HCT116 (cell line): ENCODE results near the gene BDNF. TPM values are rescaled to one million over a fixed set of nuclear protein-coding genes. Genes with fewer than 3 reads are reported as not detected.

ENCODE experiments used
- ATAC-seq: fragments of 200-7000 bp; cut with Tn5 transposase; 2 replicates; pipeline ENCODE4 v1.9.1; 2020; ENCODE audit warnings: mild to moderate bottlenecking, moderate library complexity
- BruUV-seq: library from RNA; stranded (reverse); fragments of 400-500 nt; replicated peaks from 2 replicates; lab custom pipeline; 2021; lab: Mats Ljungman, UMichigan
- CTCF ChIA-PET: fragments of 300-600 bp; sonication (Branson Sonifier 250); formaldehyde crosslinking; loops from one replicate; lab custom pipeline; 2021; ENCODE audit warnings: antibody characterized with exemption; lab: Charles Lee
- POLR2A ChIA-PET: fragments of 300-600, 350-600 bp; sonication (Branson Sonifier 250); formaldehyde crosslinking; loops from one replicate; lab custom pipeline; 2021; ENCODE audit warnings: antibody characterized with exemption; lab: Charles Lee
- RAD21 ChIA-PET, 2 experiments: fragments of 300-600 bp; sonication (Branson Sonifier 250); formaldehyde crosslinking; loops; one replicate each; lab custom pipeline; 2023; ENCODE audit warnings: low total read pairs in 2 of 2; ENCODE audit not compliant: uncharacterized antibody in 2 of 2, unreplicated experiment in 2 of 2, low non-redundant PET in 1 of 2; lab: Charles Lee
- DNase-seq: peaks from one replicate; pipeline ENCODE4 v3.0.0-alpha.2; 2010; ENCODE audit warnings: low read depth, low spot score
- H2AFZ ChIP-seq: fragments of 200-600 bp; shearing (Covaris generic), sonication (generic); 2 replicates; pipeline ENCODE4 v1.6.1; 2017; ENCODE audit warnings: low read depth, mixed run types, mixed read lengths, antibody characterized with exemption, low read length; ENCODE audit not compliant: poor library complexity, severe bottlenecking
- H3K27ac ChIP-seq: 2 replicates; pipeline ENCODE4 v1.5.1; 2012; ENCODE audit warnings: low read depth, low read length
- H3K27me3 ChIP-seq: fragments of 200-600 bp; sonication (generic); 2 replicates; pipeline ENCODE4 v1.6.1; 2016; ENCODE audit warnings: mixed run types, low read length, mixed read lengths; ENCODE audit not compliant: insufficient read depth
- H3K36me3 ChIP-seq, 2 experiments: fragments of 200-500 bp in 1 of 2; fragments of 200-600 bp in 1 of 2; sonication (Bioruptor generic) in 1 of 2; sonication (generic) in 1 of 2; 2 replicates each; pipeline versions ENCODE4 v1.5.1 to v1.6.1; 2014 to 2016; ENCODE audit warnings: low read length in 2 of 2, inconsistent platforms in 1 of 2, mixed read lengths in 1 of 2, mixed run types in 1 of 2; ENCODE audit not compliant: insufficient read depth in 2 of 2, control insufficient read depth in 1 of 2
- H3K4me1 ChIP-seq, 2 experiments: fragments of 200-600 bp in 1 of 2; sonication (generic) in 1 of 2; 2 replicates each; pipeline versions ENCODE4 v1.5.1 to v1.6.1; 2012 to 2017; ENCODE audit warnings: low read length in 2 of 2, inconsistent platforms in 1 of 2, mild to moderate bottlenecking in 1 of 2, mixed read lengths in 1 of 2, mixed run types in 1 of 2, moderate library complexity in 1 of 2; ENCODE audit not compliant: insufficient read depth in 2 of 2, control insufficient read depth in 1 of 2
- H3K4me2 ChIP-seq: fragments of 200-600 bp; sonication (generic); 2 replicates; pipeline ENCODE4 v1.6.1; 2017; ENCODE audit warnings: mixed run types, low read length, mixed read lengths
- H3K4me3 ChIP-seq, 2 experiments: fragments of 200-600 bp in 1 of 2; sonication (generic) in 1 of 2; replicated peaks in 1 of 2; 2 replicates each; pipeline ENCODE4 v1.5.1; 2011 to 2016; ENCODE audit warnings: low read length in 2 of 2, control low read depth in 1 of 2, low read depth in 1 of 2, mild to moderate bottlenecking in 1 of 2, mixed read lengths in 1 of 2, mixed run types in 1 of 2
- H3K79me2 ChIP-seq: fragments of 200-600 bp; sonication (generic); 2 replicates; pipeline ENCODE4 v1.6.1; 2017; ENCODE audit warnings: mild to moderate bottlenecking, mixed run types, low read length, moderate library complexity, mixed read lengths; ENCODE audit not compliant: insufficient read depth
- H3K9ac ChIP-seq: fragments of 200-600 bp; sonication (generic); 2 replicates; pipeline ENCODE4 v1.6.1; 2016; ENCODE audit warnings: low read length, mixed read lengths
- H3K9me2 ChIP-seq: fragments of 200-600 bp; sonication (generic), shearing (Covaris generic); 2 replicates; pipeline ENCODE4 v1.6.1; 2017; ENCODE audit warnings: mixed run types, mild to moderate bottlenecking, moderate library complexity; ENCODE audit not compliant: insufficient read depth
- H3K9me3 ChIP-seq, 2 experiments: fragments of 200-500 bp in 1 of 2; fragments of 200-600 bp in 1 of 2; sonication (Bioruptor generic) in 1 of 2; sonication (generic) in 1 of 2; 2 replicates each; pipeline ENCODE4 v1.6.1; 2014 to 2017; ENCODE audit warnings: low read length in 2 of 2, mixed read lengths in 2 of 2, inconsistent platforms in 1 of 2, low read depth in 1 of 2, mild to moderate bottlenecking in 1 of 2, mixed run types in 1 of 2, moderate library complexity in 1 of 2; ENCODE audit not compliant: control insufficient read depth in 1 of 2, insufficient read depth in 1 of 2
- H4K20me1 ChIP-seq: fragments of 200-600 bp; sonication (generic), shearing (Covaris generic); 2 replicates; pipeline ENCODE4 v1.6.1; 2017; ENCODE audit warnings: mixed run types, mild to moderate bottlenecking, moderate library complexity; ENCODE audit not compliant: insufficient read depth
- ATF3 ChIP-seq: IDR thresholded peaks from 2 replicates; pipeline ENCODE4 v1.6.1; 2012
- CBX3 ChIP-seq: IDR thresholded peaks from 2 replicates; pipeline ENCODE4 v1.6.1; 2012; ENCODE audit warnings: low read depth
- CTCF ChIP-seq, 3 experiments: fragments of 200-600 bp in 1 of 3; sonication (generic) in 1 of 3; IDR thresholded peaks in 2 of 3; conservative IDR thresholded peaks in 1 of 3; 2 replicates each; pipeline ENCODE4 v1.5.1; 2012 to 2017; ENCODE audit warnings: low read depth in 2 of 3, low read length in 2 of 3, antibody characterized with exemption in 1 of 3, borderline replicate concordance in 1 of 3, control low read depth in 1 of 3, mild to moderate bottlenecking in 1 of 3, mixed read lengths in 1 of 3, mixed run types in 1 of 3, moderate library complexity in 1 of 3; ENCODE audit not compliant: insufficient read depth in 1 of 3
- ELF1 ChIP-seq: IDR thresholded peaks from 2 replicates; pipeline ENCODE4 v1.6.1; 2012; ENCODE audit warnings: low read depth, borderline replicate concordance
- EZH2 ChIP-seq: fragments of 200-600 bp; sonication (generic); IDR thresholded peaks from 2 replicates; pipeline ENCODE4 v1.6.1; 2017; ENCODE audit warnings: antibody characterized with exemption, mixed run types
- EZH2phosphoT487 ChIP-seq: fragments of 200-600 bp; IDR thresholded peaks from 2 replicates; pipeline ENCODE4 v1.6.1; 2018; ENCODE audit warnings: antibody characterized with exemption, borderline replicate concordance
- JUND ChIP-seq: IDR thresholded peaks from 2 replicates; pipeline ENCODE4 v1.6.1; 2012
- MAX ChIP-seq: IDR thresholded peaks from 2 replicates; pipeline ENCODE4 v1.6.1; 2012
- POLR2AphosphoS5 ChIP-seq: IDR thresholded peaks from 2 replicates; pipeline ENCODE4 v1.6.1; 2011; ENCODE audit warnings: mild to moderate bottlenecking, low read depth, low read length, moderate library complexity
- RAD21 ChIP-seq: IDR thresholded peaks from 2 replicates; pipeline ENCODE4 v1.6.1; 2012; ENCODE audit warnings: low read depth, mild to moderate bottlenecking
- REST ChIP-seq: IDR thresholded peaks from 2 replicates; pipeline ENCODE4 v1.6.1; 2012; ENCODE audit warnings: low read depth
- SIN3A ChIP-seq: IDR thresholded peaks from 2 replicates; pipeline ENCODE4 v1.6.1; 2012; ENCODE audit warnings: low read depth
- SRF ChIP-seq: IDR thresholded peaks from 2 replicates; pipeline ENCODE4 v1.6.1; 2012; ENCODE audit warnings: low read depth
- TCF7L2 ChIP-seq: IDR thresholded peaks from 2 replicates; pipeline ENCODE4 v1.7.0; 2011; ENCODE audit warnings: borderline replicate concordance, inconsistent platforms; ENCODE audit not compliant: insufficient read depth, insufficient read length; ENCODE audit errors: extremely low read depth
- YY1 ChIP-seq: IDR thresholded peaks from 2 replicates; pipeline ENCODE4 v1.6.1; 2011; ENCODE audit warnings: low read length, low read depth, moderate library complexity, mild to moderate bottlenecking; ENCODE audit not compliant: insufficient replicate concordance; ENCODE audit errors: extremely low read depth
- ZBTB33 ChIP-seq: IDR thresholded peaks from 2 replicates; pipeline ENCODE4 v1.6.1; 2011; ENCODE audit warnings: mild to moderate bottlenecking, low read length, moderate library complexity; ENCODE audit not compliant: insufficient replicate concordance; ENCODE audit errors: extremely low read depth
- ZFX ChIP-seq: fragments of 450-650 bp; IDR thresholded peaks from 2 replicates; pipeline ENCODE4 v1.6.1; 2017
- ZNF274 ChIP-seq: fragments of 200-500 bp; sonication (Bioruptor generic); IDR thresholded peaks from 2 replicates; pipeline ENCODE4 v1.6.1; 2014; ENCODE audit warnings: mild to moderate bottlenecking, low read depth, low read length, inconsistent platforms
- intact Hi-C: fragments of 100-400 bp; cut with micrococcal nuclease; formaldehyde crosslinking; loops from 2 replicates; pipeline ENCODE4 v1.10.0; 2022
- total RNA-seq: library from RNA; stranded (reverse); gene quantifications from one replicate; pipeline ENCODE4 v1.2.1, GENCODE V29; 2021; ENCODE audit not compliant: unreplicated experiment

The BDNF gene
- total RNA-seq, 1 experiment from 2014 or later, result 22.0 TPM

- Histone ChIP-seq H3K4me3 (peak overlapping the region; percentile 57 to 62), H3K27ac (peak overlapping the region; percentile 85), H3K36me3 (no peaks in the 10 kb centered on the region), H4K20me1 (no peaks in the 10 kb centered on the region), H3K9ac (peak overlapping the region; percentile 58), H3K4me1 (peaks cover 18 to 28% of the 10 kb centered on the region in 2 experiments; a peak in 3 of 4 replicates), H3K79me2 (no peaks in the 10 kb centered on the region), H3K27me3 (no peaks in the 10 kb centered on the region), H3K4me2 (peak overlapping the region; percentile 96), H3K9me2 (no peaks in the 10 kb centered on the region), H2AFZ (peak overlapping the region; percentile 72), H3K9me3 (no peaks in the 10 kb centered on the region)
- POLR2A ChIA-PET, result interaction anchor here (1.5 to 2.9 kb wide), 2 partner anchors 215 to 810 kb away, joined by 3 to 13 read pairs; no protein-coding TSS in a partner anchor
- DNase-seq, result no peak
- CTCF ChIA-PET, result interaction anchor here (0.7 to 3.8 kb wide), 5 partner anchors 14 to 811 kb away, joined by 3 to 39 read pairs (median 30); partner anchors contain the start of gene BDNF
- intact Hi-C loops, result loop anchor here (5.0 kb wide), 1 partner anchor 388 kb away; the partner anchor contains the start of genes KIF18A and METTL15
- TSS peak; percentile 96 for BruUV-seq
- peak; percentile 59 for ATAC-seq
- RAD21 ChIA-PET, result interaction anchor here in 1 of 2 experiments (2.8 kb wide), 1 partner anchor 19 kb away, joined by 12 read pairs; the partner anchor contains the start of gene BDNF
- TF ChIP-seq TCF7L2 (no peak), ATF3 (no peak), RAD21 (0 out of 2 replicates have a peak, but pooled peaks have one; percentile 1), ZNF274 (no peak), EZH2 (no peak), SRF (no peak), ELF1 (no peak), REST (peak; percentile 63), CTCF (IDR thresholded peaks at IDR 0.05 in 2 of 3, conservative IDR thresholded peaks at IDR 0.05 in 1 of 3; ENCODE audit: borderline replicate concordance in 1 of 3, insufficient read depth in 1 of 3, low read depth in 2 of 3, low read length in 2 of 3) (no peak), SIN3A (peak; percentile 22), YY1 (no peak), MAX (no peak), POLR2AphosphoS5 (no peak), ZBTB33 (no peak), JUND (no peak), EZH2phosphoT487 (no peak), ZFX (no peak), CBX3 (no peak)
Measured at GRCh38 chr11:27718863-27719545, 18.7 kb upstream of the BDNF start.
